Mucosa of descending colon (tissue), 3 donors: Measurements from ENCODE around the gene PSMB7. TPM values are rescaled to one million over a fixed set of nuclear protein-coding genes. Genes with fewer than 3 reads are reported as not detected.

Experiments
- ATAC-seq: fragments of 200-7000 bp; cut with Tn5 transposase; one replicate; pipeline ENCODE4 v1.9.1; 2020; ENCODE audit warnings: mild to moderate bottlenecking, moderate library complexity
- DNase-seq, 3 donors: peaks; one replicate each; pipeline ENCODE4 v3.0.0-alpha.2; 2020
- H3K36me3 ChIP-seq: fragments of 200-600 bp; one replicate; pipeline ENCODE4 v1.8.0; 2021; ENCODE audit warnings: low read depth, mild to moderate bottlenecking
- H3K4me1 ChIP-seq: fragments of 200-600 bp; one replicate; pipeline ENCODE4 v1.8.0; 2021; ENCODE audit warnings: low read depth, mild to moderate bottlenecking
- H3K4me3 ChIP-seq: fragments of 200-600 bp; one replicate; pipeline ENCODE4 v1.8.0; 2021; ENCODE audit warnings: mild to moderate bottlenecking
- H3K9me3 ChIP-seq: fragments of 200-600 bp; one replicate; pipeline ENCODE4 v1.8.0; 2021; ENCODE audit warnings: mild to moderate bottlenecking
- CTCF ChIP-seq: fragments of 200-600 bp; IDR thresholded peaks from one replicate; pipeline ENCODE4 v1.8.0; 2022; ENCODE audit warnings: antibody characterized with exemption, mild to moderate bottlenecking
- intact Hi-C, 2 donors: fragments of 100-400 bp; cut with DNase I in 1 of 2; cut with micrococcal nuclease in 1 of 2; formaldehyde crosslinking; loops; one replicate each; pipeline versions ENCODE4 v1.11.0 to v1.11.1; 2022; cut with DNase I, micrococcal nuclease
- total RNA-seq, 3 donors: library from RNA; stranded (reverse); fragmentation: NEBNext Ultra II Directional in 2 of 3; extraction: Animal tissue kit (Norgen Biotek cat#: 25700) in 2 of 3; gene quantifications; one replicate each; pipeline versions ENCODE4 v1.2.1 to v1.2.4, GENCODE V29; 2021 to 2023
- donor health status: DM: no; HTN: no; CAD: no; lungs with moderate emphysema.
- donor health status: DM: no; HTN: no; CAD: no.
- donor health status: DM: no; HTN: yes; CAD: no.

PSMB7 gene
- total RNA-seq, 3 donors from 2014 or later, result 83.6 to 120 (median 92.3) TPM

DNA sequence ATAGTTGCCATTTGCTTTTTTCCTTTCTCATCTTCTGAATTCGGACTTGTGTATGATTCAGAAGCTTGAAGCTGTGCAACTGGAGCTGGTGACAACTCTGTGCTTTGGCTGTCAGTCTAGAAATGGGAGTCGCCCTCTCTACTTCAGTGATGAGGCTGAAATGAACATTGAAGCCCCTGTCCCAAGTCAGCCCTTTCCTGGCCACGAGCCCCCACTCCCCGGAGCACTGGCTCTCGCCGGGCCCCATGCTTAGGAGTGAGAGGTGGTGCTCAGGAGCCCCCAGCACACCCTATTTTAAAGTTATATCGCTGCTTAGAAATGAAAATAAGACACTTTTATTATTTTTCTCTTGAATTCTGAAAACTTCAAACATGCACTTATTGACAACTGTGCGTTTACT, 66.0 kb downstream of the PSMB7 start:
- H3K36me3 ChIP-seq, result peaks cover 5% of the 10 kb centered on the region
- TF ChIP-seq CTCF, result no peak
- intact Hi-C loops, result no loop called here

GRCh38 chr9:124348831-124349230, 66.4 kb downstream of the PSMB7 start:
- Histone ChIP-seq H3K4me3 (no peak overlapping the region), H3K36me3 (peaks cover 5% of the 10 kb centered on the region), H3K4me1 (no peaks in the 10 kb centered on the region), H3K9me3 (no peaks in the 10 kb centered on the region)
- intact Hi-C loops, result no loop called here
- DNase-seq, result no peak
- ATAC-seq, result no peak
- no peak for TF ChIP-seq CTCF

More for the DNA sequence above, 66.0 kb downstream of the PSMB7 start:
- DNase-seq (no peak), ATAC-seq (no peak)
- H3K4me3 ChIP-seq, result no peak overlapping the region
- no peaks in the 10 kb centered on the region for H3K9me3 ChIP-seq
- H3K4me1 ChIP-seq, result no peaks in the 10 kb centered on the region

DNA sequence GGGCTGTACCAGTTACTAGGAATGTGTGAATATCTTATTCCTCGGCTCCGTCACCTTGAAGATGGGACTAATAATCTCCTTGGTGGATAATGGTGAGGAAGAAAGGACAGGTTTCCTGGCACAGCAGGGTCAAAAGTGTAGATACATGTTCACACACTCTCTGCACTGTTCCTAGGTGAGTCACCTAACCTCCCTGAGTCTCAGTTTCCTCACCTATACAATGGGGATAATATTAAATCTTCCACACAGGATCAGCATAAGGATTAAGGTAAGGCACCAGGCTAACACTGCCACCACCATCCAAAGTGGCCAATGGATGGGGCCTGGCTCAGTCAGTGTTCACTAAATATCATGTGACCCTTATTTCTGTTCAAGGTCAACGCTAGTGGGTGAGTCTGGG, 66.9 kb downstream of the PSMB7 start:
- intact Hi-C loops, result no loop called here
- ATAC-seq (no peak), DNase-seq (no peak)
- Histone ChIP-seq H3K4me3 (no peak overlapping the region), H3K9me3 (no peaks in the 10 kb centered on the region), H3K36me3 (peaks cover 5% of the 10 kb centered on the region), H3K4me1 (no peaks in the 10 kb centered on the region)
- no peak for TF ChIP-seq CTCF

GRCh38 chr9:124347968-124348358, 67.3 kb downstream of the PSMB7 start:
- H3K36me3 ChIP-seq, result peaks cover 5% of the 10 kb centered on the region
- no peaks in the 10 kb centered on the region for H3K9me3 ChIP-seq
- H3K4me3 ChIP-seq, result no peak overlapping the region
- no peak for DNase-seq
- intact Hi-C loops, result no loop called here
- ATAC-seq, result no peak
- no peaks in the 10 kb centered on the region for H3K4me1 ChIP-seq
- no peak for TF ChIP-seq CTCF

DNA sequence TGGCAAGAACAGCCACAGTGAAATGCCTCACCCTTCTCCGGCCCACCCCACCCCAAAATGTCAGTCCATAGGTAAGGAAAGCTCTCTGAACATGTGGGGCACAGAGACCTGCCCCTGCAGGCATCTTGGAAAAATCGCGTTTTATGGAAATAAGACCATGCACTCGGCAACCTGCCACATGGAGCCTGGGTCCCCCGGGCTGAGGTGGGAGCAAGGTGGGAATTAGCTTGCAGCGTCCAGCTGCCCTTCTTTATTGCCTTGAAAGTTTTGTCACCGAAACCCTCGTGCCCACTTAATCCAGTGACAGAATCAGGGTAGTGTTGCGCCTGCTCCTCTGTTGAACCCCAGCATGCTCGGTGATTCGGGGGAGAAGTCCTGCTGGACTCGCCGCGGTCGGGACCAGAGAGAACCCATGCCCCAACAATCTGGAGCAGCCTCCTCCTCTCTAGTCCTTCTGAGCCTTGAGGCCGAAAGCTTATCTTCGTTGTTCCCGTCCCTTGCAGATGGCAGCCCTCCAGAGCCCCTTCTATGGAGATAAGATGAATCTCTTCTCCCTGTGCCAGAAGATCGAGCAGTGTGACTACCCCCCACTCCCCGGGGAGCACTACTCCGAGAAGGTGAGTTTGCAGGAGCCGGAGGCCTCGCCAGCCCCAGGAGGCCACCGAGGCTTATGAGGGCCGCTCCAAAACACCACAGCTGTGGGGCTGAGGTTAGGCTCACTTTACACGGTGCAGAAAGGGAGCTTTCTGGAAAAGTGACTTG, 67.9 kb downstream of the PSMB7 start:
- TF ChIP-seq CTCF, result no peak
- DNase-seq (peak in 2 of 3 donors; percentile 15 to 23), ATAC-seq (no peak)
- intact Hi-C loops, result no loop called here
- Histone ChIP-seq H3K4me1 (no peaks in the 10 kb centered on the region), H3K4me3 (no peak overlapping the region), H3K9me3 (no peaks in the 10 kb centered on the region), H3K36me3 (no peaks in the 10 kb centered on the region)
